GM18508 (cell line): ENCODE measurements around the gene ANKS1A.

ENCODE experiments used
- ATAC-seq: cut with Tn5 transposase; IDR thresholded peaks from one replicate; pipeline ENCODE4 v1.9.1; 2021; ENCODE audit warnings: moderate number of reproducible peaks; ENCODE audit not compliant: insufficient read depth, unreplicated experiment

Gene ANKS1A

GRCh38 chr6:35034411-35035191, 145.5 kb downstream of the ANKS1A start:
- ATAC-seq = no peak

GRCh38 chr6:35035481-35036030, 146.5 kb downstream of the ANKS1A start:
- ATAC-seq = no peak

- no peak for ATAC-seq
Observed at GRCh38 chr6:35036059-35036827, 147.2 kb downstream of the ANKS1A start.

- no peak for ATAC-seq
Observed at GRCh38 chr6:35036828-35037663, 148.0 kb downstream of the ANKS1A start.

GRCh38 chr6:35037664-35038038, 148.6 kb downstream of the ANKS1A start:
- no peak for ATAC-seq

- ATAC-seq = no peak
Observed at GRCh38 chr6:35038076-35038475, 149.0 kb downstream of the ANKS1A start.

GRCh38 chr6:35040398-35040797, 151.3 kb downstream of the ANKS1A start:
- no peak for ATAC-seq

- no peak for ATAC-seq
Observed at GRCh38 chr6:35041086-35041861, 152.2 kb downstream of the ANKS1A start.

- ATAC-seq = no peak
Observed at GRCh38 chr6:35042031-35042815, 153.2 kb downstream of the ANKS1A start.

- no peak for ATAC-seq
Observed at GRCh38 chr6:35043381-35044130, 154.5 kb downstream of the ANKS1A start.

- ATAC-seq = no peak
Observed at GRCh38 chr6:35044145-35044745, 155.2 kb downstream of the ANKS1A start.

- ATAC-seq = no peak
Observed at GRCh38 chr6:35044761-35045421, 155.8 kb downstream of the ANKS1A start.

- ATAC-seq = no peak
Observed at GRCh38 chr6:35046103-35046502, 157.0 kb downstream of the ANKS1A start.

- ATAC-seq = no peak
Observed at GRCh38 chr6:35046862-35047261, 157.8 kb downstream of the ANKS1A start.

- no peak for ATAC-seq
Observed at GRCh38 chr6:35047265-35048011, 158.4 kb downstream of the ANKS1A start.

- no peak for ATAC-seq
Observed at GRCh38 chr6:35048031-35048613, 159.1 kb downstream of the ANKS1A start.
